Endothelial cell of umbilical vein (primary cell): Measurements from ENCODE around the gene GNAO1. TPM values are rescaled to one million over a fixed set of nuclear protein-coding genes. Genes with fewer than 3 reads are reported as not detected.

ENCODE experiments used
- BruUV-seq: library from RNA; stranded (reverse); fragments of 400-500 nt; replicated peaks from 2 replicates; lab custom pipeline; 2021; lab: Mats Ljungman, UMichigan
- CTCF ChIA-PET: fragments of 300-600, 350-600 bp; sonication (Branson Sonifier 250); formaldehyde crosslinking; loops from one replicate; lab custom pipeline; 2021; ENCODE audit warnings: antibody characterized with exemption, inconsistent platforms; lab: Charles Lee
- POLR2A ChIA-PET: fragments of 300-600, 350-600 bp; sonication (Branson Sonifier 250); formaldehyde crosslinking; loops from one replicate; lab custom pipeline; 2021; ENCODE audit warnings: antibody characterized with exemption, inconsistent platforms; lab: Charles Lee
- DNase-seq: peaks from one replicate; pipeline ENCODE4 v3.0.0-alpha.2; 2011; ENCODE audit warnings: low read depth, low spot score
- FAIRE-seq: peaks from 2 replicates; lab custom pipeline; 2011; peaks lifted over from hg19 to GRCh38; lab: Jason Lieb, UNC
- H2AFZ ChIP-seq: 2 replicates; pipeline ENCODE4 v1.6.0; 2012; ENCODE audit warnings: low read depth, low read length, control low read depth, inconsistent platforms
- H3K27ac ChIP-seq: 2 replicates; pipeline ENCODE4 v1.5.1; 2011; ENCODE audit warnings: low read depth, mild to moderate bottlenecking, control low read depth, low read length, moderate library complexity; ENCODE audit not compliant: insufficient read depth
- H3K27me3 ChIP-seq, 2 experiments: 2 replicates each; pipeline versions ENCODE4 v1.6.0 to v1.6.1; 2011; ENCODE audit warnings: low read length in 2 of 2, mixed read lengths in 1 of 2; ENCODE audit not compliant: control insufficient read depth in 2 of 2, insufficient read depth in 2 of 2
- H3K36me3 ChIP-seq, 2 experiments: 2 replicates in 1 of 2; 3 replicates in 1 of 2; pipeline ENCODE4 v1.5.1; 2011; ENCODE audit warnings: low read length in 2 of 2, mild to moderate bottlenecking in 1 of 2, moderate library complexity in 1 of 2; ENCODE audit not compliant: control insufficient read depth in 2 of 2, insufficient read depth in 2 of 2; ENCODE audit errors: extremely low read depth in 1 of 2
- H3K4me1 ChIP-seq: 3 replicates; pipeline ENCODE4 v1.5.1; 2011; ENCODE audit warnings: mild to moderate bottlenecking, low read length; ENCODE audit not compliant: control insufficient read depth, insufficient read depth; ENCODE audit errors: extremely low read depth
- H3K4me2 ChIP-seq: 2 replicates; pipeline ENCODE4 v1.6.1; 2011; ENCODE audit warnings: low read length, control low read depth, mixed read lengths; ENCODE audit not compliant: insufficient read depth
- H3K4me3 ChIP-seq, 3 experiments: fragments of 200-600 bp in 1 of 3; sonication (generic), shearing (Covaris generic) in 1 of 3; replicated peaks in 1 of 3; 2 replicates each; pipeline ENCODE4 v1.5.1; 2011 to 2016; ENCODE audit warnings: control low read depth in 3 of 3, low read length in 3 of 3, mild to moderate bottlenecking in 2 of 3, inconsistent platforms in 1 of 3, low read depth in 1 of 3, moderate library complexity in 1 of 3; ENCODE audit not compliant: insufficient read depth in 1 of 3
- H3K79me2 ChIP-seq: 2 replicates; pipeline ENCODE4 v1.6.0; 2012; ENCODE audit warnings: low read length, inconsistent platforms; ENCODE audit not compliant: control insufficient read depth, insufficient read depth
- H3K9ac ChIP-seq: replicated peaks from 2 replicates; pipeline ENCODE3; 2011; ENCODE audit warnings: low read length, control low read depth; ENCODE audit not compliant: insufficient read depth; ENCODE audit errors: extremely low read depth
- H3K9me1 ChIP-seq: replicated peaks from 3 replicates; pipeline ENCODE4 v1.6.0; 2011; ENCODE audit warnings: mild to moderate bottlenecking, low read length; ENCODE audit not compliant: control insufficient read depth, insufficient read depth; ENCODE audit errors: extremely low read depth
- H3K9me3 ChIP-seq: replicated peaks from 2 replicates; pipeline ENCODE4 v1.5.1; 2012; ENCODE audit warnings: low read length, inconsistent platforms; ENCODE audit not compliant: control insufficient read depth, insufficient read depth
- H4K20me1 ChIP-seq: replicated peaks from 2 replicates; pipeline ENCODE3; 2011; ENCODE audit warnings: mild to moderate bottlenecking, low read length; ENCODE audit not compliant: control insufficient read depth, insufficient read depth; ENCODE audit errors: extremely low read depth
- CTCF ChIP-seq, 2 donors: IDR thresholded peaks; 1 replicate in 1 of 2; 2 replicates in 1 of 2; pipeline ENCODE4 v1.5.1; 2011; ENCODE audit warnings: low read length in 2 of 2, mild to moderate bottlenecking in 2 of 2, moderate library complexity in 2 of 2, control low read depth in 1 of 2, inconsistent platforms in 1 of 2, low read depth in 1 of 2; ENCODE audit not compliant: insufficient read depth in 1 of 2; ENCODE audit errors: extremely low read depth in 1 of 2
- EZH2 ChIP-seq: IDR thresholded peaks from 2 replicates; pipeline ENCODE4 v1.6.1; 2012; ENCODE audit warnings: borderline replicate concordance, low read depth, mild to moderate bottlenecking, moderate library complexity, low read length, inconsistent platforms; ENCODE audit not compliant: severe bottlenecking
- FOS ChIP-seq: IDR thresholded peaks from 2 replicates; pipeline ENCODE4 v1.6.1; 2011; ENCODE audit warnings: mild to moderate bottlenecking, low read length, moderate library complexity, borderline replicate concordance; ENCODE audit not compliant: insufficient read depth
- GATA2 ChIP-seq: IDR thresholded peaks from 2 replicates; pipeline ENCODE4 v1.7.0; 2011; ENCODE audit warnings: low read depth, mild to moderate bottlenecking, moderate library complexity, mixed read lengths, low read length; ENCODE audit not compliant: insufficient read length, insufficient read depth
- JUN ChIP-seq: IDR thresholded peaks from 2 replicates; pipeline ENCODE4 v1.6.1; 2011; ENCODE audit warnings: borderline replicate concordance, low read depth; ENCODE audit not compliant: insufficient read length, insufficient read depth
- MAX ChIP-seq: IDR thresholded peaks from 2 replicates; pipeline ENCODE4 v1.6.1; 2011; ENCODE audit not compliant: insufficient read depth, insufficient read length
- MYC ChIP-seq: IDR thresholded peaks from one replicate; pipeline ENCODE4 v1.6.1; 2011; ENCODE audit warnings: mild to moderate bottlenecking, low read depth, low read length
- POLR2A ChIP-seq: IDR thresholded peaks from 2 replicates; pipeline ENCODE4 v1.6.1; 2012; ENCODE audit warnings: low read depth, mild to moderate bottlenecking, control low read depth, low read length
- POLR2AphosphoS5 ChIP-seq: IDR thresholded peaks from 2 replicates; pipeline ENCODE4 v1.6.1; 2012; ENCODE audit warnings: low read depth, mild to moderate bottlenecking, control low read depth, low read length, moderate library complexity; ENCODE audit not compliant: insufficient read depth
- dilution Hi-C: fragments of 300-500 bp; cut with MboI; formaldehyde crosslinking; loops from one replicate; pipeline ENCODE4 v1.15.0; 2019; ENCODE audit warnings: low sequenced_read_pairs; ENCODE audit not compliant: extremely low pct_ligation_motif_present
- intact Hi-C: fragments of 100-400 bp; cut with micrococcal nuclease; formaldehyde crosslinking; loops from one replicate; pipeline ENCODE4 v1.10.0; 2022
- polyA plus RNA-seq, 4 experiments: library from polyadenylated mRNA; depleted of rRNA in 3 of 4; stranded (reverse) in 3 of 4; unstranded in 1 of 4; fragments of >200 nt; gene quantifications; 2 replicates each; pipeline versions ENCODE4 v1.2.1 to v1.2.3, GENCODE V29; 2011 to 2012; ENCODE audit warnings: missing spikeins in 1 of 4
- total RNA-seq: library from RNA; stranded (reverse); gene quantifications from 2 replicates; pipeline ENCODE4 v1.2.3, GENCODE V29; 2021

Gene GNAO1
- total and polyA plus RNA-seq, 2 donors (not counting 3 experiments of a cell fraction or from before 2014, with no cell fraction given) = not detected

GRCh38 chr16:56343661-56344517 lies 152.6 kb downstream of the GNAO1 start:
- H3K4me2 ChIP-seq = no peak overlapping the region
- H3K4me3 ChIP-seq = no peak overlapping the region
- H3K9me1 ChIP-seq = no peaks in the 10 kb centered on the region
- no peaks in the 10 kb centered on the region for H3K27me3 ChIP-seq
- FAIRE-seq (no peak), DNase-seq (no peak)
- intact Hi-C loops = no loop called here
- H4K20me1 ChIP-seq = no peaks in the 10 kb centered on the region
- POLR2A ChIA-PET = no interaction called here
- H3K27ac ChIP-seq = no peak overlapping the region
- CTCF ChIA-PET = interaction anchor here (1.3 kb wide), 1 partner anchor 12 kb away, joined by 5 read pairs; no protein-coding TSS in a partner anchor
- H3K36me3 ChIP-seq = no peaks in the 10 kb centered on the region
- H3K79me2 ChIP-seq = no peaks in the 10 kb centered on the region
- H3K4me1 ChIP-seq = no peaks in the 10 kb centered on the region
- TF ChIP-seq MAX = no peak
- no peak for TF ChIP-seq CTCF (IDR thresholded peaks at IDR 0.05; ENCODE audit: extremely low read depth in 1 of 2, insufficient read depth in 1 of 2, low read depth in 1 of 2, low read length in 2 of 2)
- TF ChIP-seq POLR2A = no peak
- TF ChIP-seq POLR2AphosphoS5 = no peak
- TF ChIP-seq GATA2 = no peak
- TF ChIP-seq MYC = no peak
- TF ChIP-seq FOS = no peak
- no peak for TF ChIP-seq JUN
- no peak for TF ChIP-seq EZH2
- no TSS peak for BruUV-seq
- dilution Hi-C loops = no loop called here
- no peaks in the 10 kb centered on the region for H3K9me3 ChIP-seq
- no peak overlapping the region for H3K9ac ChIP-seq
- no peak overlapping the region for H2AFZ ChIP-seq
